ENCODE results near the gene CNIH3. TPM values are rescaled to one million over a fixed set of nuclear protein-coding genes. Genes with fewer than 3 reads are reported as not detected.
A peak's percentile ranks its signal among the peaks of the same experiment; 100 is the strongest.
"Not testable (repeated sequence)": the region's sequence is repeated elsewhere in the genome, so short reads cannot be mapped to it uniquely, and the experiment has no call there.

The CNIH3 gene
- 1 to 10 TPM; 1.8 to 2.5 TPM for total RNA-seq
- 1.5 TPM for polyA plus RNA-seq (2013, experiment 1 of 2)
- polyA plus RNA-seq (2013, experiment 2 of 2), result 1.2 TPM
- 0.39 to 2.7 (median 1.2) reads per million in 172 experiments for total RNA-seq

DNA sequence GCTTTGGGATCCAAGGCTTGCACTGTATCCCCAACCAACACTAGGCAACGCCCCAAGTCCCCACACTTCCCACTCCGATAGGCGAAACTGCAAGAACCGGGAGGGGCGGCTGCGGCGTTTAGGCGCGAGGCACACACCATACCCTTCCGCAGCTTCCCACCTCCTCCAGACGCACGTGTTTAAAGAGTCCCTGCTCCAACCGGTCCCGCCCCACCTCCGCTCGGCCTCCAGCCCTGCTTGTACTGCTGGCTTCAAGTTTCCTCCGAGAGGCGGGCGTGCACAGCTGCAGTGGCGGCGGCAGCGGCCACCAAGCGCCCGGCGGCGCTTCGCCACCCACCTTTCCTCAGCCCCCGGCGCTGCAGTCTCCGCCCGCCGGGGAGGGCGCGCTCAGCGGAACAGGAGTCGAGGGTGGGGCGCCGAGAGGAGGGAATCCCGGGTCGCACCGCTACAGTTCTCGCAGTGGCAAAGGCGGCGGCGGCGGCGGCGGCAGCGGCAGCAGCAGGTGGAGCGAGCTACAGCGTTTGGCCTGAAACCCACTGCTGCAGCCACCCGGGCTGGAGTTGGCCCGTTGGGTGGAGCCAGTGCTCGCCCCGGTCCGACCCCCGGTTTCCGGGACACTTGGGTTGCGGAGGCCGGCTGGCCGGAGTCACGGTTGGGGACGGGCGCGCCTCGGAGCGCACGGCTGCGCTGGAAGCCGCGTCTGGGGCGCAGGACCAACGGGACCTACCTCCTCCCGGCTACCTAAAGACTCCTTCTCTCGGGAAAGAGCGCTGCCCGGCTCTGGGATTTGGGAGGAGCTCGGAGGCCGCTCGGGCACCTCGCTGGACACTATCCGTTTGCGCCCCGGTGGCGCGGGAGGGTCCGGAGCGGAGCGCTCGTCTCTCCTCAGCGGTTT, at the start of gene CNIH3:
TSS of gene CNIH3 (plus strand) at position 457 of the 895 bp plus-strand sequence. CDS start 858 bp downstream, outside the sequence.
- Histone ChIP-seq H3K9me3 (ENCODE audit: control insufficient read depth in 1 of 2, insufficient read depth in 1 of 2, low read length in 2 of 2) (peaks cover 0 to 18% of the 10 kb centered on the region in 2 experiments), H3K4me3 (ENCODE audit: low read length) (peak within 1 kb of the TSS; percentile 51), H3K27ac (ENCODE audit: low read depth in 1 of 2, low read length in 2 of 2) (no peak within 1 kb of the TSS), H3K27me3 (ENCODE audit: control insufficient read depth in 1 of 2, insufficient read depth in 2 of 2, low read length in 2 of 2) (peaks cover 38 to 57% of the 10 kb centered on the region in 2 experiments), H3K4me1 (ENCODE audit: insufficient read depth, low read length) (peaks cover 31% of the 10 kb centered on the region), H3K36me3 (ENCODE audit: insufficient read depth, low read length) (no peaks in the 10 kb centered on the region)
- no peaks in the 10 kb centered on the region for H3K36me3 Mint-ChIP-seq (ENCODE audit: low read depth)
- ChIA-PET CTCF (no interaction called here), POLR2A (interaction anchor here (1.0 kb wide), 1 partner anchor 27 kb away, joined by 3 read pairs; no protein-coding TSS in a partner anchor)
- no peaks in the 10 kb centered on the region for H3K9me3 Mint-ChIP-seq
- DNase-seq (peak in 6 of 14 experiments; percentile 4 to 66 (median 33)), ATAC-seq (ENCODE audit: poor library complexity) (peak; percentile 73)
- no peak for TF ChIP-seq CTCF (IDR thresholded peaks at IDR 0.05)
- peaks cover 53% of the 10 kb centered on the region for H3K27me3 Mint-ChIP-seq
- intact Hi-C loops (cut with DNase I, micrococcal nuclease), result no loop called here
- peak within 1 kb of the TSS; percentile 70 for H3K4me3 Mint-ChIP-seq
- H3K27ac Mint-ChIP-seq, result no peak within 1 kb of the TSS
- peaks cover 40% of the 10 kb centered on the region for H3K4me1 Mint-ChIP-seq (ENCODE audit: low read depth)

DNA sequence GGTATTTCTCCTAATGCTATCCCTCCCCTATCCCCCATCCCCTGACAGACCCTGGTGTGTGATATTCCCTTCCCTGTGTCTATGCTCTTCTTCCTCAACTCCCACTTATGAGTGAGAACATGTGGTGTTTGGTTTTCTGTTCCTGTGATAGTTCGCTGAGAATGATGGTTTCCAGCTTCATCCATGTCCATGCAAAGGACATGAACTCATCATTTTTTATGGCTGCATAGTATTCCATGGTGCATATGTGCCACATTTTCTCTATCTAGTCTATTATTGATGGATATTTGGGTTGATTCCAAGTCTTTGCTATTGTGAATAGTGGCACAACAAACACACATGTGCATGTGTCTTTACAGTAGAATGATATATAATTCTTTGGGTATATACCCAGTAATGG, 49.6 kb upstream of the CNIH3 start:
- H3K27ac Mint-ChIP-seq, H3K27me3 Mint-ChIP-seq, POLR2A ChIA-PET: not testable (repeated sequence)

GRCh38 chr1:224569276-224569675, 46.8 kb upstream of the CNIH3 start:
- intact Hi-C loops (cut with DNase I, micrococcal nuclease), result no loop called here
- no peak for TF ChIP-seq CTCF (IDR thresholded peaks at IDR 0.05)

More for the DNA sequence above, 49.6 kb upstream of the CNIH3 start:
- DNase-seq; intact Hi-C loops (cut with DNase I, micrococcal nuclease); H3K4me1 Mint-ChIP-seq (ENCODE audit: low read depth); H3K9me3 Mint-ChIP-seq; H3K4me3 ChIP-seq (ENCODE audit: low read length); H3K36me3 ChIP-seq (ENCODE audit: insufficient read depth, low read length); CTCF ChIA-PET; H3K9me3 ChIP-seq (ENCODE audit: control insufficient read depth in 1 of 2, insufficient read depth in 1 of 2, low read length in 2 of 2); H3K27me3 ChIP-seq (ENCODE audit: control insufficient read depth in 1 of 2, insufficient read depth in 2 of 2, low read length in 2 of 2); H3K4me3 Mint-ChIP-seq; H3K4me1 ChIP-seq (ENCODE audit: insufficient read depth, low read length); ATAC-seq (ENCODE audit: poor library complexity); H3K27ac ChIP-seq (ENCODE audit: low read depth in 1 of 2, low read length in 2 of 2); H3K36me3 Mint-ChIP-seq (ENCODE audit: low read depth): not testable (repeated sequence)

GRCh38 chr1:224571975-224572374, 44.1 kb upstream of the CNIH3 start:
- H3K27me3 ChIP-seq (ENCODE audit: control insufficient read depth in 1 of 2, insufficient read depth in 2 of 2, low read length in 2 of 2); POLR2A ChIA-PET; H3K36me3 Mint-ChIP-seq (ENCODE audit: low read depth); DNase-seq; H3K27ac ChIP-seq (ENCODE audit: low read depth in 1 of 2, low read length in 2 of 2); H3K4me1 Mint-ChIP-seq (ENCODE audit: low read depth); CTCF ChIA-PET; H3K4me1 ChIP-seq (ENCODE audit: insufficient read depth, low read length); H3K36me3 ChIP-seq (ENCODE audit: insufficient read depth, low read length); H3K4me3 ChIP-seq (ENCODE audit: low read length); intact Hi-C loops (cut with DNase I, micrococcal nuclease); H3K27ac Mint-ChIP-seq; ATAC-seq (ENCODE audit: poor library complexity); H3K4me3 Mint-ChIP-seq; H3K9me3 Mint-ChIP-seq; H3K9me3 ChIP-seq (ENCODE audit: control insufficient read depth in 1 of 2, insufficient read depth in 1 of 2, low read length in 2 of 2): not testable (repeated sequence)
- H3K27me3 Mint-ChIP-seq, result peaks cover 10% of the 10 kb centered on the region

More at GRCh38 chr1:224569276-224569675, 46.8 kb upstream of the CNIH3 start:
- no peak overlapping the region for H3K27ac ChIP-seq (ENCODE audit: low read depth in 1 of 2, low read length in 2 of 2)
- Mint-ChIP-seq H3K9me3 (no peaks in the 10 kb centered on the region), H3K4me3 (no peak overlapping the region), H3K27ac (no peak overlapping the region), H3K4me1 (ENCODE audit: low read depth) (no peaks in the 10 kb centered on the region), H3K36me3 (ENCODE audit: low read depth) (peaks cover 3% of the 10 kb centered on the region), H3K27me3 (peaks cover 7% of the 10 kb centered on the region)
- ATAC-seq (ENCODE audit: poor library complexity) (no peak), DNase-seq (no peak)
- H3K4me1 ChIP-seq (ENCODE audit: insufficient read depth, low read length), result no peaks in the 10 kb centered on the region
- no peak overlapping the region for H3K4me3 ChIP-seq (ENCODE audit: low read length)
- no peaks in the 10 kb centered on the region for H3K27me3 ChIP-seq (ENCODE audit: control insufficient read depth in 1 of 2, insufficient read depth in 2 of 2, low read length in 2 of 2)
- peaks cover 0 to 1% of the 10 kb centered on the region in 2 experiments for H3K9me3 ChIP-seq (ENCODE audit: control insufficient read depth in 1 of 2, insufficient read depth in 1 of 2, low read length in 2 of 2)
- H3K36me3 ChIP-seq (ENCODE audit: insufficient read depth, low read length), result no peaks in the 10 kb centered on the region
- ChIA-PET CTCF (no interaction called here), POLR2A (no interaction called here)
